GM21737 (cell line): Measurements from ENCODE around the gene TNFAIP8L3.

Source experiments
- ATAC-seq: cut with Tn5 transposase; IDR thresholded peaks from one replicate; pipeline ENCODE4 v1.9.1; 2021; ENCODE audit warnings: mild to moderate bottlenecking, moderate library complexity; ENCODE audit not compliant: unreplicated experiment

Gene TNFAIP8L3

DNA sequence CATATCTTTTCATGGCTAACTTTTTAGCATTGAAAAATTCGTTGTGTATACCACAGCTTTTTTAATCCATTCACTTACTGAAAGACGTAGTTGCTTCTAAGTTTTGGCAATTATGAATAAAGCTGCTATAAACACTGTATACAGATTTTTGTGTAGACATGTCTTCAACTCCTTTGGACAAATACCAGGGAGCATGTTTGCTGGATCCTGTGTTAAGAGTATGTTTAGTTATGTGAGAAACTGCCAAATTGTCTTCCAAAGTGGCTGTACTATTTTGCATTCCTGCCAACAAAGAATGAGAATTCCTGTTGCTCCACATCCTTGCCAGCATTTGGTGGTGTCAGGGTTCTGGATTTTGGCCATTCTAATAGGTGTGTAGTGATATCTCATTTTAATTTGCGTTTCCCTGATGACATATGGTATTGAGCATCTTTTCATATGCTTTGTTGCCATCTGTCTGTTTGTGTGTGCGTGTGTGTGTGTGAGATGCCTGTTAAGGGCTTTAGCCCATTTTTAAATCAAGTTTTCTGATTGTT, 87.5 kb downstream of the TNFAIP8L3 start:
- no peak for ATAC-seq
